Retinal pigment epithelial cell (primary cell): ENCODE data around the gene ELMO1.

Experiments used
- DNase-seq: peaks from one replicate; pipeline ENCODE4 v3.0.0-alpha.2; 2010; ENCODE audit warnings: low read depth
- H3K4me3 ChIP-seq: 2 replicates; pipeline ENCODE4 v1.5.1; 2011; ENCODE audit warnings: mild to moderate bottlenecking, low read length, control low read depth, moderate library complexity
- TF ChIP-seq, protein P1 (sequence below): conservative IDR thresholded peaks from 2 replicates; pipeline ENCODE4 v1.5.1; 2011; ENCODE audit warnings: low read depth, low read length, control low read depth, inconsistent platforms

ELMO1 gene

DNA sequence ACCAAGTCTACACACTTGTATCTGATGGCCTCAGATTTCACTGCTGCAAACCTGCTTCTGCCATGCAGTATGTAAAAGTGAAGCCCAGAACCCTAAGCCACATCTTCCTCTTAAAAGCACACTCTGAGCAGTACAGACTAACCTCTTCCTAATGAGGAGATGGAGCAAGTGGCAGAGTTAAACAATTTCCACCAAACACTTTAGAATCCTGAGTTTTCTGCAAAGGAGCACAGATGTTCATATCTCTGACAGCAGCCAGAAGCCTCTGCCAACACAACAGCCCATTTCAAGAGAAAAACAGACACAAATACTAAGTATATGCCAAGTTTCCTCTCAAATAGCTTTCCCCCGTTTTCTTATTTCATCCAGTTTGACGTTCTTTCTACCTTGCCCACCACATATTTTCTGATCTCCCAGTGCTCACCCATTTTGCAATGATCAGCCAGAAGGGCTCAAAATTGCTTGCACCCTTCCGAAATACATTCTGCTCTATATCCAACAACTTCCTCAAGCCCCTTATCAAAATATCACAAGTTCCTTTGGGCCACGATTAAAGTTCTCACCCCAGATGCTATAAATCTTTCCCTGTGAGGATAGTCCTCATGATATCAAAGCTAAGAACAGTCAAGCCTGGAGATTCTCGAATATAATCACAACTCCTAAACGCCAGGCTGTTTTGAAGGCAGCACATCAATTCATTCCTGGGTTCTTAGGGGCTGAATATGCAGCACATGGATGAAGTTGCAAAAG lies 27.5 kb downstream of the ELMO1 start:
- DNase-seq: no peak
- no peak overlapping the region for H3K4me3 ChIP-seq
- TF ChIP-seq, protein P1, sequence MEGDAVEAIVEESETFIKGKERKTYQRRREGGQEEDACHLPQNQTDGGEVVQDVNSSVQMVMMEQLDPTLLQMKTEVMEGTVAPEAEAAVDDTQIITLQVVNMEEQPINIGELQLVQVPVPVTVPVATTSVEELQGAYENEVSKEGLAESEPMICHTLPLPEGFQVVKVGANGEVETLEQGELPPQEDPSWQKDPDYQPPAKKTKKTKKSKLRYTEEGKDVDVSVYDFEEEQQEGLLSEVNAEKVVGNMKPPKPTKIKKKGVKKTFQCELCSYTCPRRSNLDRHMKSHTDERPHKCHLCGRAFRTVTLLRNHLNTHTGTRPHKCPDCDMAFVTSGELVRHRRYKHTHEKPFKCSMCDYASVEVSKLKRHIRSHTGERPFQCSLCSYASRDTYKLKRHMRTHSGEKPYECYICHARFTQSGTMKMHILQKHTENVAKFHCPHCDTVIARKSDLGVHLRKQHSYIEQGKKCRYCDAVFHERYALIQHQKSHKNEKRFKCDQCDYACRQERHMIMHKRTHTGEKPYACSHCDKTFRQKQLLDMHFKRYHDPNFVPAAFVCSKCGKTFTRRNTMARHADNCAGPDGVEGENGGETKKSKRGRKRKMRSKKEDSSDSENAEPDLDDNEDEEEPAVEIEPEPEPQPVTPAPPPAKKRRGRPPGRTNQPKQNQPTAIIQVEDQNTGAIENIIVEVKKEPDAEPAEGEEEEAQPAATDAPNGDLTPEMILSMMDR: no peak

DNA sequence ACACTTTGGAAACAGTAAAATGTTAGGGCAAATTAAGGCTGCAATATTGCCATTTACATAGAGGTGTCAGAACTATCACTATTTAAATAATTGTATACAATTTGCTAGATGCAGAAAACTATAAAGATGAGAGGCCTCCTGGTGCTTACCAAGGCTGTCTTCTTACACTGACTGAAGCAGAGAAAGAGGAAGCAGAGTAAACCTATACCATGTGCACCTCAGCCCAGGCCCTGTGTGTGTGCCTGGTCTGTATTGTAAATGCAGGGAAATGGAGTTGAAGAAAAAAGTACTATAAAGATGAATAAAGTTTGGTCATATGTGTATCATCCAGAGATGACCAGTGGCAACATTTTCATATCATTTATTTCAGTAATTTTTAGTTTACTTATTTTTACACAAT lies 29.2 kb downstream of the ELMO1 start:
- TF ChIP-seq, protein P1: no peak
- DNase-seq: no peak
- no peak overlapping the region for H3K4me3 ChIP-seq

DNA sequence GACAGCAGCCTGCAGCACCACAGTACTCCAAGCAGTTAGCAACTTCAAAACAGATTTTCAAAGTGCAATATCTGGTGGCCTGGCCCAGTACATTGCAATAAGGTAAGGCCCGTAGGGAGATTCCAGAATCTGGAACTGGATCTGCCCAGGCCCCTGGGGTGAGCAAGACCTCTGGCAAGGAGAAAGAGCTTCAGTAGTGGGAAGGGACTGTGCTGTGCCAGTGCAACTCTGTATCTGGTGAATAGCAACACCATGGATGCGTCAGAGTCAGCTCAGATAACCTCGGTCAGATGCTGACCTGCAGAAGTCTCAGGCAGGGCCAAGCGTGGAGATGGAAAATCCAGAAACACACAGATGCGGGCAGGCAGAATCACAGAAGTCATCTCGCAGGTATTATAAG lies 30.3 kb downstream of the ELMO1 start:
- H3K4me3 ChIP-seq: no peak overlapping the region
- no peak for DNase-seq
- TF ChIP-seq, protein P1: no peak

DNA sequence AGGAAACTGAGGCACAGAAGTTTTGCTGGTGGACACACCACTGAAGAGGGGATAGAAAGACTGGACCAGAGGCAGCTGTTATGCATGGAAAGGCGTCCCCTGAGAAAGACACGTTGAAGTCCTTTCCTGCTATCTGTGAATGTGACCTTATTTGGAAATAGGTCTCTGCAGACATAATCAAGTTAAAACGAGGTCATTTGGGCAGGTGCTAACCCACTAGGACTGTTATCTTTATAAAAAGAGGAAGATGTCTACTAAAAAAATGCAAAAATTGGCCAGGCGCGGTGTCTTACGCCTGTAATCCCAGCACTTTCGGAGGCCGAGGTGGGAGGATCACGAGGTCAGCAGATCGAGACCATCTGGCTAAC lies 31.6 kb downstream of the ELMO1 start:
- H3K4me3 ChIP-seq: no peak overlapping the region
- TF ChIP-seq, protein P1: no peak
- no peak for DNase-seq

DNA sequence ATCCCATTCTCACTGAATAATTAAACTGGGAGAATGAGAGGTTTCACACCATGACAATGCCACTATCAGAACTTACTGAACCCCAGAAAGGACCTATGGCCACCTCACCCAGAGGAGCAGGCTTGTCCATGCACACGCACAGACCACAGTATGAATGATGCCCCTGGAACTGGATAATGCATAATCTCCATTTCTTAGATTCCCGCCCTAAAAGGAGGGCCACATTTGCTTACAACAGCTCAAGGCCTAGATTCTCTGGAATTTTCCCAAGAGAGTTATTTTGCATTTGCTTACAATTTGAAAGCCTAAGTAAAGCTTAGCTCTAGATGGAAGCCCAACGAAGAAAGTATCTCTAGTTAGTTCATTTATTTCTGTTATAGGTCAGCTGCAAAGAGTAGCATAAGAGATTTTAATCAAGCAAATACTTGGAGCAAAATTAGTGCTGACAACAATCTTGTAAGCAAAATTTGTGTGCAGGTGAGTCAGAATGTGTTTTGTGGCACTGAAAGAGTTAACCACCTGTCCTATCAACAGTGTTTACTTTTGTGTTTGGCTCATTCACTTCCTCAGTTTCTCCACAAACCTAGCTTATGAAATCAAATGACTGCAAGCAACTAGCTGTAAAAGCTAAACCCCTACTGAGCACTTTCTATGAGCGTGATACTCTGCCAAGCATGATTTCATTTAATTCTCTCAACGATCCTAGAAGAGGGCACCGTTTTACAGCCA lies 32.1 kb downstream of the ELMO1 start:
- no peak for DNase-seq
- TF ChIP-seq, protein P1: no peak
- no peak overlapping the region for H3K4me3 ChIP-seq

DNA sequence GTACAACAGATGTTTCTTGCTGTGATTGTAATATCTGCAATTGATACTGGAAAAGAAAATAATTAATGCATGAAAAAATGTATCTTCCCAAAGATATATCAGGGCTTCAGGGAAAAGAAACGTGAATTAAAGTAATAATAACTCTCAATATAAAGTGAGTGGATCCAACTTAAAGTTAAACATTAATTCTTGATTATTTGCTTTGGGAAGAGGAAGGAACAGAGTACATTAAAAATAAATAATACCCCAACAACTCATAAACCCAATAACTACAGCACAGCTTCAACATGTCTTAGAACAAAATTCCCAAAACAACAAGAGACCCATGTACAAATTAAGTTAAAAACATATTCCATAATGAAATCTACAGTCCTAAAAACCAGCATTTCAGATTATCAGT lies 33.0 kb downstream of the ELMO1 start:
- TF ChIP-seq, protein P1: no peak
- no peak overlapping the region for H3K4me3 ChIP-seq
- no peak for DNase-seq
